Trophoblast cell (in vitro differentiated cells and primary cell): ENCODE data around the gene CLMN.

Experiments
- DNase-seq, 2 donors: peaks; one replicate each; pipeline ENCODE4 v3.0.0-alpha.2; 2016
- H2AFZ ChIP-seq: 2 replicates; pipeline ENCODE4 v1.6.1; 2013; ENCODE audit warnings: low read length, moderate library complexity, mild to moderate bottlenecking; ENCODE audit not compliant: insufficient read depth, poor library complexity
- H2AK5ac ChIP-seq: 2 replicates; pipeline ENCODE4 v1.6.1; 2013; ENCODE audit warnings: mild to moderate bottlenecking, low read length
- H2BK120ac ChIP-seq: 2 replicates; pipeline ENCODE4 v1.6.1; 2013; ENCODE audit warnings: low read length, mild to moderate bottlenecking, moderate library complexity; ENCODE audit not compliant: insufficient read depth, poor library complexity
- H2BK12ac ChIP-seq: 2 replicates; pipeline ENCODE4 v1.6.1; 2013; ENCODE audit warnings: mild to moderate bottlenecking, low read length, moderate library complexity
- H2BK5ac ChIP-seq: 2 replicates; pipeline ENCODE4 v1.6.1; 2013; ENCODE audit warnings: low read length, low read depth, moderate library complexity, mild to moderate bottlenecking; ENCODE audit not compliant: poor library complexity
- H3K14ac ChIP-seq: 2 replicates; pipeline ENCODE4 v1.6.1; 2013; ENCODE audit warnings: mild to moderate bottlenecking, low read length
- H3K18ac ChIP-seq: 2 replicates; pipeline ENCODE4 v1.6.1; 2013; ENCODE audit warnings: mild to moderate bottlenecking, low read length
- H3K23ac ChIP-seq: 2 replicates; pipeline ENCODE4 v1.6.1; 2013; ENCODE audit warnings: low read length
- H3K27ac ChIP-seq: 2 replicates; pipeline ENCODE4 v1.5.1; 2013; ENCODE audit warnings: low read depth, mild to moderate bottlenecking, inconsistent platforms, low read length, moderate library complexity
- H3K27me3 ChIP-seq: 2 replicates; pipeline ENCODE4 v1.6.1; 2013; ENCODE audit warnings: inconsistent platforms, mild to moderate bottlenecking, low read length, moderate library complexity; ENCODE audit not compliant: insufficient read depth
- H3K36me3 ChIP-seq, 2 experiments: 1 replicate in 1 of 2; 2 replicates in 1 of 2; pipeline ENCODE4 v1.6.1; 2013; ENCODE audit warnings: low read length in 2 of 2, mild to moderate bottlenecking in 2 of 2, moderate library complexity in 1 of 2; ENCODE audit not compliant: insufficient read depth in 2 of 2, control insufficient read depth in 1 of 2
- H3K4ac ChIP-seq: 2 replicates; pipeline ENCODE4 v1.6.1; 2013; ENCODE audit warnings: low read depth, mild to moderate bottlenecking, low read length, moderate library complexity
- H3K4me1 ChIP-seq, 2 experiments: 1 replicate in 1 of 2; 2 replicates in 1 of 2; pipeline ENCODE4 v1.6.1; 2013; ENCODE audit warnings: low read length in 2 of 2, mild to moderate bottlenecking in 2 of 2, moderate library complexity in 1 of 2; ENCODE audit not compliant: insufficient read depth in 2 of 2, control insufficient read depth in 1 of 2
- H3K4me2 ChIP-seq: 2 replicates; pipeline ENCODE4 v1.6.1; 2013; ENCODE audit warnings: inconsistent platforms, mild to moderate bottlenecking, low read length, moderate library complexity
- H3K4me3 ChIP-seq: 2 replicates; pipeline ENCODE4 v1.5.1; 2013; ENCODE audit warnings: mild to moderate bottlenecking, low read depth, low read length, inconsistent platforms
- H3K79me1 ChIP-seq: one replicate; pipeline ENCODE4 v1.6.1; 2013; ENCODE audit warnings: low read length
- H3K79me2 ChIP-seq: 2 replicates; pipeline ENCODE4 v1.6.1; 2013; ENCODE audit warnings: low read length, mild to moderate bottlenecking; ENCODE audit not compliant: control insufficient read depth, insufficient read depth, poor library complexity
- H3K9ac ChIP-seq: 2 replicates; pipeline ENCODE4 v1.6.1; 2013; ENCODE audit warnings: mild to moderate bottlenecking, low read length
- H3K9me3 ChIP-seq: 2 replicates; pipeline ENCODE4 v1.6.1; 2013; ENCODE audit warnings: low read depth, mild to moderate bottlenecking, control low read depth, inconsistent platforms, low read length; ENCODE audit not compliant: insufficient read depth
- H4K12ac ChIP-seq: 2 replicates; pipeline ENCODE4 v1.6.1; 2013; ENCODE audit warnings: low read depth, mild to moderate bottlenecking, low read length, moderate library complexity
- H4K8ac ChIP-seq: 2 replicates; pipeline ENCODE4 v1.6.1; 2013; ENCODE audit warnings: low read depth, mild to moderate bottlenecking, low read length, moderate library complexity
- H4K91ac ChIP-seq: one replicate; pipeline ENCODE4 v1.6.1; 2013; ENCODE audit warnings: low read depth, mild to moderate bottlenecking, low read length, moderate library complexity
- WGBS: extraction: QIAGEN DNeasy Blood & Tissue Kit; methylation state at CpG from one replicate; pipeline ENCODE4 v1.1.7; 2013; ENCODE audit warnings: missing lambda C conversion rate; ENCODE audit not compliant: insufficient read length, insufficient coverage; ENCODE audit errors: extremely low coverage; 5-methylcytosine and 5-hydroxymethylcytosine counted together

The CLMN gene

DNA sequence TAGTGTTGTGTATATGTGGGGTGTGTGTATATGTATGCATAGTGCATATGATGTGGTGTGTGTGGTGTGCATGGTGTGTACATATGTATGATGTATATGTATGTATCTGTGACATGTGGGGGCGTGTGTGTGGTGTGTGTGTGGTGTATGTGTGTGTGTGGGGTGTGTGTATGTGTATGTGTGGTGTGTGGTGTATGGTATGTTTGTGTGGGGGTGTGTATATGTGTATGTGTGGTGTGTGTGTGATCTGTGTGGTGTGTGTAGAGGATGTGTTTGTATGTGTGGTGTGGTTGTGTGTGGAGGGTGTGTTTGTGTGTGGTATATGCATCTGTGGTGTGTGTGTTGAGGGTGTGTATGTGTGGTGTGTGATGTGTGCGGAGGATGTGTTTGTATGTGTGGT lies 61.6 kb downstream of the CLMN start:
- Histone ChIP-seq H3K4ac (no peak overlapping the region), H2BK12ac (no peak overlapping the region), H3K27me3 (no peaks in the 10 kb centered on the region), H3K79me2 (no peaks in the 10 kb centered on the region), H2AFZ (no peak overlapping the region), H3K14ac (no peak overlapping the region), H3K4me3 (peak overlapping the region; percentile 27), H3K9ac (no peak overlapping the region), H4K91ac (no peak overlapping the region), H3K79me1 (no peaks in the 10 kb centered on the region), H3K36me3 (no peaks in the 10 kb centered on the region), H3K4me2 (no peak overlapping the region), H3K27ac (no peak overlapping the region), H4K12ac (no peak overlapping the region), H3K18ac (no peak overlapping the region), H2AK5ac (no peak overlapping the region), H4K8ac (no peak overlapping the region), H3K4me1 (peaks cover 5 to 18% of the 10 kb centered on the region in 2 experiments), H2BK120ac (no peak overlapping the region), H3K23ac (peak overlapping the region; percentile 64), H3K9me3 (no peaks in the 10 kb centered on the region), H2BK5ac (no peak overlapping the region)
- no peak for DNase-seq
- WGBS: 100% methylated on average over 2 of the region's 2 CpGs

GRCh38 chr14:95257521-95257920 lies 62.2 kb downstream of the CLMN start:
- Histone ChIP-seq H2BK120ac (no peak overlapping the region), H3K18ac (no peak overlapping the region), H2AFZ (no peak overlapping the region), H3K27ac (no peak overlapping the region), H3K14ac (no peak overlapping the region), H4K91ac (no peak overlapping the region), H3K27me3 (no peaks in the 10 kb centered on the region), H2BK5ac (no peak overlapping the region), H3K79me2 (no peaks in the 10 kb centered on the region), H3K4me3 (no peak overlapping the region), H3K9me3 (no peaks in the 10 kb centered on the region), H3K4me1 (peaks cover 5 to 18% of the 10 kb centered on the region in 2 experiments), H3K4ac (no peak overlapping the region), H3K9ac (no peak overlapping the region), H2AK5ac (no peak overlapping the region), H3K23ac (no peak overlapping the region), H2BK12ac (no peak overlapping the region), H4K12ac (no peak overlapping the region), H3K4me2 (no peak overlapping the region), H3K79me1 (no peaks in the 10 kb centered on the region), H4K8ac (no peak overlapping the region), H3K36me3 (no peaks in the 10 kb centered on the region)
- whole genome bisulfite sequencing: no CpG with 5 or more reads among the region's 11 CpGs
- no peak for DNase-seq

DNA sequence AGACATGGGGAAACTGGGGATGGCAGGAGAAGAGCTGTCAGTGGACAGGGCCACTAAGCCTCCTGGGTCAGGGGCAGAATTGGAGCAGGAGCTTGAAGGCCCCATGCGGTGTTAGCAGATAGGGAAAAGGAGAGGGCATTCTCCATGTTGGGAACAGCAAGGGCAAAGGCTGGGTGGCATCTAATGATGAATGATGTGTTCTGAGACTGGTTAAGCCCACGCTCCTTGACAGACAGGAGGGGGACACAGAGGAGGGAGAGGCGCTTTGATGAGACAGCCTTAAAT lies 63.0 kb downstream of the CLMN start:
- no peak overlapping the region for H3K27ac ChIP-seq
- H3K79me1 ChIP-seq: no peaks in the 10 kb centered on the region
- no peak overlapping the region for H2BK12ac ChIP-seq
- H2BK120ac ChIP-seq: no peak overlapping the region
- H3K79me2 ChIP-seq: no peaks in the 10 kb centered on the region
- no peak overlapping the region for H3K4me3 ChIP-seq
- no peak overlapping the region for H3K18ac ChIP-seq
- H3K9me3 ChIP-seq: no peaks in the 10 kb centered on the region
- no peak overlapping the region for H3K23ac ChIP-seq
- H3K4me1 ChIP-seq: peaks cover 5 to 18% of the 10 kb centered on the region in 2 experiments
- H4K8ac ChIP-seq: no peak overlapping the region
- no peaks in the 10 kb centered on the region for H3K27me3 ChIP-seq
- no peak overlapping the region for H2AK5ac ChIP-seq
- H3K36me3 ChIP-seq: no peaks in the 10 kb centered on the region
- no peak overlapping the region for H3K4ac ChIP-seq
- no peak overlapping the region for H3K9ac ChIP-seq
- WGBS: no CpG with 5 or more reads among the region's 3 CpGs
- H4K91ac ChIP-seq: no peak overlapping the region
- H3K14ac ChIP-seq: no peak overlapping the region
- DNase-seq: no peak
- H3K4me2 ChIP-seq: no peak overlapping the region
- no peak overlapping the region for H4K12ac ChIP-seq
- no peak overlapping the region for H2AFZ ChIP-seq
- no peak overlapping the region for H2BK5ac ChIP-seq

DNA sequence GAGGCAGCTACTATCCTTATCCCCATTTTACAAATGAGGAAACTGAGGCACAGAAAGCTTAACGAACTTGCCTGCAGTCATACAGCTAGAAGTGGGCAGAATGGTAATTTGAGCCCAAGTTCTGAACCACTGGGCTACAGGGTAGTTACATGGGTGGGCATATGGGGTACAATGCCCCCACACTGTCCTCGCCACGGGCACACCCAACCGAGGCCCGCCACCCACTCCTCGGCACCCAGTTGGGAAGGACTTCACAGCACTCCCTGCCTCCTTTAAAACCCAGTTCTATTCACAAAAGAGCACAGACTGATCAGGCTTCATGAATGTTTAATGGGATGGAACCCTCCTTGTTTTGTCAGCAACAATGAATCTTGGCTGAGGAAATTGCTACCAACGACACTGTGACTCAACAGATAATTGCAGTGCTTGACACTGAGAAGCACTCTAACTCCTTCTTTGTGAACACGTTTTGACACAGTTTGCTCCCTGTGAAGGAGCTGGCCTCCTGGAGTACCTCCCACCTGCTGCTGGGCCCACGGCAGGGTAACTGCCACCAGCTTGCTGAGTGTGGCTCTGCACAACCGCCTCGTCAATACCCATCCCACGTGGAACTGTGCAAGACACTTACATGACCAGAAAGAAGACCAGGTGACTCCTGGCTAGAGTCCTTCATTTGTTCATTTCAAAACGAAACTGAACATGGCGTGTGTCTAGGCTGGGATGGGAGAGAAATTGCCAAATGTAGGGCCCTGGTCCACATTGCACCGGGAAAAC lies 63.5 kb downstream of the CLMN start:
- Histone ChIP-seq H3K18ac (no peak overlapping the region), H3K4me3 (no peak overlapping the region), H2BK12ac (no peak overlapping the region), H3K9me3 (no peaks in the 10 kb centered on the region), H2BK120ac (no peak overlapping the region), H3K27ac (no peak overlapping the region), H3K36me3 (no peaks in the 10 kb centered on the region), H3K79me1 (no peaks in the 10 kb centered on the region), H3K9ac (no peak overlapping the region), H3K4ac (no peak overlapping the region), H2AFZ (no peak overlapping the region), H4K91ac (no peak overlapping the region), H4K8ac (no peak overlapping the region), H3K23ac (no peak overlapping the region), H3K79me2 (no peaks in the 10 kb centered on the region), H3K14ac (no peak overlapping the region), H3K27me3 (no peaks in the 10 kb centered on the region), H3K4me2 (no peak overlapping the region), H3K4me1 (peaks cover 5 to 16% of the 10 kb centered on the region in 2 experiments), H2BK5ac (no peak overlapping the region), H4K12ac (no peak overlapping the region), H2AK5ac (no peak overlapping the region)
- no peak for DNase-seq
- no CpG with 5 or more reads among the region's 15 CpGs for WGBS
